ENCODE results near the gene CCR5AS.

DNA sequence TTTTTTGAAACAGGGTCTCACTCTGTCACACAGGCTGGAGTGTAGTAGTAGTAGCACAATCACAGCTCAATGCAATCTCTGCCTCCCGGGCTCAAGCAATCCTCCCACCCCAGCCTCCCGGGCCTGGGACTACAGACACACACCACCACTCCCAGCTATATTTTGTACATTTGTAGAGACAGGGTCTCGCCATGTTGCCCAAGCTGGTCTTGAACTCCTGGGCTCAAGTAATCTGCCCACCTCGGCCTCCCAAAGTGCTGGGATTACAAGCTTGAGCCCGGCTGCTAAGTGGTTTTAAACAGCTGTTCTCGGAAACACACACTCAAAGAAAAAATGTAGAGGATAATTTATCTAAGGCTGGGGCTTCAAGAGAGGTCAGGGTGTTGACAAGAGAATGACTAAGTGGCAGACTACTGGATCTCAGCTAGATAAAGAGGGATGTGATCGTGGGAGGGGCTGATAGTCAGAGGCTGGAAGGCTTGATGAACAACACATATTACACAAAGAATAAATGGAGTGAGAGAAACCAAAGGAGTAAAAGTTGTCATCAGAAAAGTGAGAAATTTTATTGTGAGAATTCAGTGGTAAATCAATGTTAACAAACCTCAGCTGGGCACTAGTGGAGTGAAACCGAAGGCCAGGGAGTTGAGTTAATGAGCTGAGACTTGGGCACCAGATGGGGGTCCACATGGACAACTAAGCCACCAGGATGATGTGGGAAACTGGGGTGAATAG is 6.7 kb downstream of the CCR5AS start:
- TF ChIP-seq ZNF331 (CRISPR knock-in tag; IDR thresholded peaks at IDR 0.05; ENCODE audit: low read depth) (no peak), CREB1 (CRISPR knock-in tag; IDR thresholded peaks at IDR 0.05; ENCODE audit: low read depth) (no peak), EZH2phosphoT487 (IDR thresholded peaks at IDR 0.05; ENCODE audit: unreplicated experiment) (no peak), EZH2 (IDR thresholded peaks at IDR 0.05; ENCODE audit: low read depth, unreplicated experiment) (no peak), POLR2AphosphoS5 (IDR thresholded peaks at IDR 0.05; ENCODE audit: low read depth) (no peak), ZNF114 (CRISPR knock-in tag; IDR thresholded peaks at IDR 0.05) (no peak)
- TF ChIP-seq, protein P1, sequence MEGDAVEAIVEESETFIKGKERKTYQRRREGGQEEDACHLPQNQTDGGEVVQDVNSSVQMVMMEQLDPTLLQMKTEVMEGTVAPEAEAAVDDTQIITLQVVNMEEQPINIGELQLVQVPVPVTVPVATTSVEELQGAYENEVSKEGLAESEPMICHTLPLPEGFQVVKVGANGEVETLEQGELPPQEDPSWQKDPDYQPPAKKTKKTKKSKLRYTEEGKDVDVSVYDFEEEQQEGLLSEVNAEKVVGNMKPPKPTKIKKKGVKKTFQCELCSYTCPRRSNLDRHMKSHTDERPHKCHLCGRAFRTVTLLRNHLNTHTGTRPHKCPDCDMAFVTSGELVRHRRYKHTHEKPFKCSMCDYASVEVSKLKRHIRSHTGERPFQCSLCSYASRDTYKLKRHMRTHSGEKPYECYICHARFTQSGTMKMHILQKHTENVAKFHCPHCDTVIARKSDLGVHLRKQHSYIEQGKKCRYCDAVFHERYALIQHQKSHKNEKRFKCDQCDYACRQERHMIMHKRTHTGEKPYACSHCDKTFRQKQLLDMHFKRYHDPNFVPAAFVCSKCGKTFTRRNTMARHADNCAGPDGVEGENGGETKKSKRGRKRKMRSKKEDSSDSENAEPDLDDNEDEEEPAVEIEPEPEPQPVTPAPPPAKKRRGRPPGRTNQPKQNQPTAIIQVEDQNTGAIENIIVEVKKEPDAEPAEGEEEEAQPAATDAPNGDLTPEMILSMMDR (conservative IDR thresholded peaks at IDR 0.05; ENCODE audit: low read depth in 2 of 2): no peak
- TF ChIP-seq, protein P2, sequence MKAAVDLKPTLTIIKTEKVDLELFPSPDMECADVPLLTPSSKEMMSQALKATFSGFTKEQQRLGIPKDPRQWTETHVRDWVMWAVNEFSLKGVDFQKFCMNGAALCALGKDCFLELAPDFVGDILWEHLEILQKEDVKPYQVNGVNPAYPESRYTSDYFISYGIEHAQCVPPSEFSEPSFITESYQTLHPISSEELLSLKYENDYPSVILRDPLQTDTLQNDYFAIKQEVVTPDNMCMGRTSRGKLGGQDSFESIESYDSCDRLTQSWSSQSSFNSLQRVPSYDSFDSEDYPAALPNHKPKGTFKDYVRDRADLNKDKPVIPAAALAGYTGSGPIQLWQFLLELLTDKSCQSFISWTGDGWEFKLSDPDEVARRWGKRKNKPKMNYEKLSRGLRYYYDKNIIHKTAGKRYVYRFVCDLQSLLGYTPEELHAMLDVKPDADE (IDR thresholded peaks at IDR 0.05): no peak

Data from GM23338 (cell line).